Right lung (tissue), 5 donors: ENCODE data around the gene PTPN11. TPM values are rescaled to one million over a fixed set of nuclear protein-coding genes. Genes with fewer than 3 reads are reported as not detected.
"Not testable (repeated sequence)": the region's sequence is repeated elsewhere in the genome, so short reads cannot be mapped to it uniquely, and the experiment has no call there.

Source experiments
- DNase-seq, 2 donors: peaks; one replicate each; pipeline ENCODE4 v3.0.0-alpha.2; 2013
- polyA plus RNA-seq, 5 donors: library from polyadenylated mRNA; unstranded; fragments of 120-200 nt; gene quantifications; one replicate each; pipeline versions ENCODE4 v1.2.1 to v1.2.3, GENCODE V29; 2013; ENCODE audit warnings: inconsistent platforms in 1 of 5, low replicate concordance in 1 of 5; ENCODE audit not compliant: insufficient read length in 5 of 5, insufficient read depth in 1 of 5

PTPN11 gene
- polyA plus RNA-seq, 5 donors, result 46.9 to 67.1 (median 62.0) TPM

DNA sequence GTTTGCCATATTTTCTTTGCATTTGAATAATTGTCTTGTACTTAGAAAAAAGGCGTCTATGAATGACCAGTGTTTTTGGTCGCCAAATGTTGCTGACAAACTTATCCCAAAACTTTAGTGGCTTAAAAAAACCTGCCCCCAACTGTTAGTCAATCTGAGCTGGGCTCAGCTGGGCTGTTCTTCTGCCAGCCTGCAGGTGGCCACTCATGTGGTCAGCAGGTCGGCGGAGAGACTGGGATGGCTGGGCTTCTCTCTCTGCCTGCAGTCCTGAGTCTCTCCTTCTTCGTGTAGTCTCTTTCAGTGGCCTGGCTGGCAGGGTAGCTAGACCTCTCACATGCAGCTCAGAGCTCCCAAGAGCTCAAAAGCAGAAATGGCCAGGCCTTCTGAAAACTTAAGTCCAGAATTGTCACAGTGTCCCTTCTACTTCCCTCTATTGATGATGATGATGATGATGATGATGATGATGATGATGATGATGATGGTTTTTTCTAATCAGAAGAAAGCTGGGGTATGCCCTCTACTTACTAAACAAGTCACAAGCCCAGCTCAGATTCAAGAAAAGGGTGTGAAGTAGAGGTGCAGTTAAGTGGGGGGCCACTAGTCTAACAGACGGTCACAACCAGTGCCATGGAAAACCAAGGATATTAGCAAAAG lies 87.9 kb downstream of the PTPN11 start:
- no peak for DNase-seq

DNA sequence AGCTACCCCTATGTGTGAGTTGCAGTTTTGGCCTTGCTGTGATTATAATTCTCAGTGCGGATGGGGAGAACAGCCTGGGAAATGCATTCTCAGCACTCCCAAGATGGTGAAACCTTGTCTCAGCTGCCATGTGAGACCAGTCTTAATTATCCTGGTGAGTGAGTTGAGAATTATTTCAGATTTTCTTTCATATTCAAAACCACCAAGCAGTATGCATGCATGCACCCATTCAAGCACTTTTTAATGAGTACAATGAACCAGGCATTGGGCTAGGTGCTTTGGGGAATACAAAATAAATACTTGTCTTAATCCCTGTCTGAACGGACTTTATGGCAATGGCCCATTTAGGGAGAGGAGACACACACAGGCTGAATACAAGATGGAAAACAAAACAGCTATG lies 94.7 kb downstream of the PTPN11 start:
- DNase-seq, result no peak

DNA sequence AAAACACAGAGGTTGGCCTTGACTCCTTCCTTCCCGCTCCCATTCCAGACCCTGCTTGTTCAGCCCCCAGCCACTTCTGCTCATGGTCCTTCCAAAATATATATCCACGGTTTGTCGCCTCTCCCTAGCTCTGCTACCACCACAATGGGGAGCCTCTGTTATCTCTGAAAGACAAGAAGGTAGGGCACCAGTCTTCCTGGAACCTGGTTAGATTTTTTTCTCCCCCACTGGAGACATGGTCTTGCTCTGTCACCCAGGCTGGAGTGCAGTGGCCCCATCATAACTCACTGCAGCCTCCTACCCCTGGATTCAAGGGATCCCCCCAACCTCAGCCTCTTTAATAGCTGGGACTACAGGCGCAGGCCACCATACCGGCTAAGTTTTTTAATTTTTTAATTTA lies 95.7 kb downstream of the PTPN11 start:
- DNase-seq, result no peak

DNA sequence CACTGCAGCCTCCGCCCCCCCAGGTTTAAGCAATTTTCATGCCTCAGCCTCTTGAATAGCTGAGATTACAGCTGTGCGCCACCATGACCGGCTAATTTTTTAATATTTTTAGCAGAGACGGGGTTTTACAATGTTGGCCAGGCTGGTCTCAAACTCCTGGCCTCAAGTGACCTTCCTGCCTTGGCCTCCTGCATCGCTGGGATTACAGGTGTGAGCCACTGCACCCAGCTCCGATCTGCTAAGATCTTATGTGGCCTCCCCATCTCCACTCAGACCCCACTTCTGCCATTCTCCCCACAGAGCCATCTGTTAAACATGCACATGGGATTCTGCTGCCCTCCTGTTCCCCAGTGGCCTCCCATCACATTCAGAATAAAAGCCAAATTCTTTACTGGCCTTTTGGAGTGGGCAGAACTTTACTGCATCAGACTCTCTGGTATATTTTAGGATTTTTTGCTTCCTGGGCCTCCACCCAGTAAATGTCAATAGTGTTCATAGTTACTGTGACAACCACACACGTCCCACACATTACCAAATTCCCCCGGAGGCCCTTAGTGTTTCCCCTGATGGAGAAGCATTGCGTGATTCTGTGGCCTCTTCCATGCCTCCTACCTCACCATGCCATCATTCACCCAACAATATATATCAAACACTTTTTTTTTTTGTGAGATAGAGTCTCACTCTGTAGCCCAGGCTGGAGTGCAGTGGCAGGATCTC lies 96.3 kb downstream of the PTPN11 start:
- no peak for DNase-seq

DNA sequence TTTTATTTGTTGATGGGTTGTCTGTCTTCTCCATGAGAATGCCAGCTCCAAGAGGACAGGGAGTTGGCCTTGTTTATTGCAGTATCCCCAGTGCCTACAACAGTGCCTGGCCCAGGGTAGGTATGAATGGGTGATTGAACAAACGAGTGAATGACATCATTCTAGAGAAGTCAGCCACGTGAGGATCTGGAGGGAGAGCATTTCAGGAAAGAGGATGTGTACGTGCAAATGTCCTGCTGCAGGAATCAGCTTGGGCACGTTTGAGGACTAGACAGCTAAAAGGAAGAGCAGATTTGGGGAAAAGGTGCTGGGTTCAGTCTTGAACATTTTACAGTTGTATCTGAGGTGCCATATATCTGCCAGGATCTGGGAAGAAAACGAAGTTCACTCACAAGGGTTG lies 97.1 kb downstream of the PTPN11 start:
- DNase-seq, result no peak

DNA sequence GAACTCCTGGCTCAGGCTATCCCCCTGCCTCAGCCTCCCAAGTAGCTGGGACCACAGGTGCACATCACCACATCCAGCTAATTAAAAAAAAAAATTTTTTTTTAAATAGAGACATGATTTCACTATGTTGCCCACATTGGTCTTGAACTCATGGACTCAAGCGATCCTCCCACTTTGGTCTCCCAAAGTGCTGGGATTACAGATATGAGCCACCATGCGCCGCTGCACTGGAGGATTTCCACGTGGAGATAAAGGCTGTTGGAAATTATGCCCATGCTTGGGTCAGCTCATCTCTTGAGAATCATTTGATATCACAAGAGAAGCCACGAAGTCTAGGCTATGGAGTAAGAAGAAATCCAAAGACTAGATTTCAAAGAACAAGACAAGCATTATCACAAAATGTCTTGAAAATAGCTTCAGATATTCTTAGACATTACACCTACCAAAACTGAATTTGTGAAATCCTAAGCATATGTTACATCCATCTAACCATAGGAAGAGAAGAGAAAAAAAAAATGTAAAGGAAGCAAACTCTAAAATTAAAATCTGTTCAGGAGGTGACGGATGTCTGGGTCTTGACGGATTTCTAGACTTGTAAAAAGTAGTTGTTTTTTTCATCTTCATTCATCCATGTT lies 99.1 kb downstream of the PTPN11 start:
- DNase-seq, result no peak

DNA sequence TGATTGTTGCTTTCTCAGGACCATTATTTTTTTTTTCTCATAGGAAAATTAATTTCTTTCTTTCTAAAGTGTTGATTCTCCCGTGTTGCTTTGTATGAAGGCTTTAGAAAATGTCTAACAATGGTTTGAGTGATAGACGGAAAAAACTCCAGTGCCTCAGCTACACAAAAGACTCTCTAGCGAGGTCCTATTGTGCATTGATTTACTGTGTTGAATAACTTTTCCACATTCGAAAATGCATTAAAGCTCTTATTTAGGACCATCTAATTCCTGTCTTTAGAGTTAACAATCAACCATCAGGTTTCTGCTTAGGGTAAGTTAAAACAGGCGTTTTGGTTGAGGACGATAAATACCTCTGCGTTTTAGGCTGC lies 99.6 kb downstream of the PTPN11 start:
- no peak for DNase-seq

DNA sequence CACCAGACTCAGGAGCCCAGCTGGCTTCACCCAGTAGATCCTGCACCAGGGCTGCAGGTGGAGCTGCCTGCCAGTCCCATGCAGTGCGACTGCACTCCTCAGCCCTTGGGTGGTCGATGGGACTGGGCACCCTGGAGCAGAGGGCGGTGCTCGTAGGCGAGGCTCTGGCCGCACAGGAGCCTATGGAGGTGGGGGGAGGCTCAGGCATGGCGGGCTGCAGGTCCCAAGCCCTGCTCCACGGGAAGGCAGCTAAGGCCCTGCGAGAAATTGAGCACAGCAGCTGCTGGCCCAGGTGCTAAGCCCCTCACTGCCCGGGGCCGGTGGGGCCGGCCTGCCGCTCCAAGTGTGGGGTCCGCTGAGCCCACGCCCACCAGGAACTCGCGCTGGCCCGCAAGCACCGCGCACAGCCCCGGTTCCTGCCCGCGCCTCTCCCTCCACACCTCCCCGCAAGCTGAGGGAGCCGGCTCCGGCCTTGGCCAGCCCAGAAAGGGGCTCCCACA lies 101.1 kb downstream of the PTPN11 start:
- DNase-seq, result not testable (repeated sequence)

DNA sequence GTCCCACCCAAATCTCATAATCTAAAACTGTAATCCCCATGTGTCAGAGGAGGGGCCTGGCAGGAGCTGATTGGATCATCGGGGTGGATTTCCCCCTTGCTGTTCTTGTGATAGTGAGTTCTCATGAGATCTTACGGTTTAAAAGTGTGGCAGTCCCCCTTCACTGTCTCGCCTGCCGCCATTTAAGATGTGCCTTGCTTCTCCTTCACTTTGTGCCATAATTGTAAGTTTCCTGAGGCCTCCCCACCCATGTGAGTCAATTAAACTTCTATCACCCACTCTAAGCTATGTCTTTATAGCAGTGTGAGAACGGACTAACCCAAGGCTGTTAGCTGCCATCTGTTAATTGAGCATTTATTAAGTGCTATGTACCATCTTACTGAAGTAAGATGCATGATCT lies 105.1 kb downstream of the PTPN11 start:
- no peak for DNase-seq

DNA sequence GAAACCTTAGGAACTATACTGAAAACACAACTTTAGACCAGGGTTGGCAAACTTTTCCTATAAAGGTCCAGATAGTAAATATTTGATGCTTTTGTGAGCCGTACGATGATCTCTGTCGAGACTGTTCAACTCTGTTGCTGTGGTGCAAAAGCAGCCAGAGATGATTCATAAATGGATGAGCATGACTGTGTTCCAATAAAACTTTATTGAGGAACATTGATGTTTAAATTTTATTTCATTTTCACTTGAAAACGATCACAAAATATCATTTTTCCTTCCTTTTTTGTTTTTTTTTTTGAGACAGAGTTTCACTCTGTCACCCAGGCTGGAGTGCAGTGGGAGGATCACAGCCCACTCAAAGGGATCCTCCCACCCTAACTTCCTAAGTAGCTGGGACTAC lies 105.5 kb downstream of the PTPN11 start:
- no peak for DNase-seq

DNA sequence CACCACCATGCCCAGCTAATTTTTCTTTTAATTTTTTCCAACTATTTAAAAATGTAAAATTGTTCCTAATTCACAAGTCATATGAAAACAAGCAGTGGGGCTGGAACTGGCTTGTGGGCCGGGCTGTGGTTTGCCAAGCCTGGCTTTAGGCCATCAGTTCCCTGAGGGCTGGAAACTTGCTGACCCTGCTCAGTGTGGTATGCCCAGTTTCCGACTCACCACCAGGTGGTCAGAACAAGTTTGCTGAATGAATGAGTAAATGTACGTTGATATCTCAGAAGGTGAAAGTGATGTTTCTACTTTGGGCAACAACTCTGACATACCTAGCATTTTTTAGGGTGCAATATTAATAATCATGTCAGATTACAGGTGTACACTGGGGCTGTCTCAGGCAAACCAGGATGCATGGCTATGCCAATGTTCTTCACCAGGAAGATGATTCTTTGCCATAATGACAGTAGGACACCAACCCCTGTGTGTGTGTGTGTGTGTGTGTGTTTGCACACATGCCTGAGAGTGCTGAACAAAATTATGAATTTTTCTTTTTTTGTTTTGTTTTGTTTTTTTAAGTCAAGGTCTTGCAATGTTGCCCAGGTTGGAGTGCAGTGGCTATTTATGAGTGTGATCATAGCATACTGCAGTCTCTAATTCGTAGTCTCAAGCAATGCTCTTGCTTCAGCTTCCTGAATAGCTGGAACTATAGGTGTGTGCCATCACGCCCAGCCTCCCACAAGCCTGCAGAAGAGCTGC lies 106.1 kb downstream of the PTPN11 start:
- no peak for DNase-seq

DNA sequence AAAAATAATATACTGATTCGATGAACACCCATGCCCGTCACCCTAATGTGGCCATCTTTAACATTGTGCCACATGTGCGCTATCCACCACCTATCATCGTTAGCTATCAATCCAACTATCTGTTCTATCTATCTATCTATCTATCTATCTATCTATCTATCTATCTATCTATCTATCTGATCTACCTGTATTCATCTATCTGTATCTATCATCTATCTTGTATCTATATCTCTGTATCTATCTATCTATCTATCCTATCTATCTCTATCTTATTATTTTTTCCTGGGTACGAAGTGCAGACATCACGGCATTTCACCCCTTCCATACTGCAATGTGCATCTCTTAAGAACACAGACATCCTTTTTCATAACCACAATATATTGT lies 106.7 kb downstream of the PTPN11 start:
- no peak for DNase-seq

DNA sequence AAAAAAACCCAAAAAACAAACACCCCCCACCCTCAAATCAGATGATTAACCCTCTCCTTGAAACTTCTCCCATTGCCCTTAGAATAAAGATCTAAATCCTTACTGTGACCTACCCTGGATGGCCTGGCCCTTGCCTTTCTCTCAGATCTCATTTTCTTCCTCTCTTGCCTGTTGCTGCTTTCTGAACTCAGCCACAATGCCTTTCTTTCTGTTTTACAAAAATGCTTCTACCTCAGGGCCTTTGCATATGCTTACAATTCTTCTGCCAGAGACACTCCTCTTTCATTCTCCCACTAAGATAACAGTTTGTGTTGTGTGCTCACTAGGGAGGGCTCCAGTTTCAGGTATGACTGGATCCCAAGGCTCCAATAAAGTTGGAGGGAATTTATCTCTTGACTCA lies 108.3 kb downstream of the PTPN11 start:
- no peak for DNase-seq

DNA sequence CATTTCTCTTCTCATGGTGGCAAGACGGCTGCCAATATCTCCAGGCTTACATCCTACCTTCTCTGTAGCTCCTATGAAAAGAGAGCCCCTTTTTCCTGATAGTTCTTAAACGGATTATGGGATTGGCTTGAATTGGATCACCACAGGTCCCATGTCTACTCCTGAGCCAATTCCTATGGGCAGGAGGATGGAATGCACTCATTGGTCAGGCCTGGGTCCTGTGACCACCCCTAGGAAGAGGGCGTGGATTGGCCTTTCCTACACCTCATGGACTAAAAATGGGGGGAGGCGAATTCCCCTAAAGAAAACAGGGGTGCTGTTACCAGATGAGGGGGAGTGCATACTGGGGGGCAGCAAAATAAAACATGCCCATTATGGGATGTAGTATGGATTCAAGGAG lies 108.8 kb downstream of the PTPN11 start:
- no peak for DNase-seq

DNA sequence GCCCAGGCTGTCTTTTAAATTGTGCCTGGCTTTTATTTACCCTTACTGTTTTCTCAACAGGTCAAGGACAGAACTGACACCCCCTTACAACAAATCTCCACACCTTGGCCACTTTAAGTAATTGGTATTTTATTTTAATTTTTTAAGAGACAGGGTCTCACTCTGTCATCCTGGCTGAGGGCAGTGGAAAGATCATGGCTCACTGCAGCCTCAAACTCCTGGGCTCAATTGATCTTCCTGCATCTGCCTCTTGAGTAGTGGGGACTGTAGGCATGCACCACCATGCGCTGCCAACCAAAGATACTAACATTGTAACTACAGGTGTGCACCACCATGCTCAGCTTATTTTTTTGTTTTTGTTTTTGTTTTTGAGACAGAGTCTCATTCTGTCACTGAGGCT lies 109.8 kb downstream of the PTPN11 start:
- DNase-seq, result no peak

DNA sequence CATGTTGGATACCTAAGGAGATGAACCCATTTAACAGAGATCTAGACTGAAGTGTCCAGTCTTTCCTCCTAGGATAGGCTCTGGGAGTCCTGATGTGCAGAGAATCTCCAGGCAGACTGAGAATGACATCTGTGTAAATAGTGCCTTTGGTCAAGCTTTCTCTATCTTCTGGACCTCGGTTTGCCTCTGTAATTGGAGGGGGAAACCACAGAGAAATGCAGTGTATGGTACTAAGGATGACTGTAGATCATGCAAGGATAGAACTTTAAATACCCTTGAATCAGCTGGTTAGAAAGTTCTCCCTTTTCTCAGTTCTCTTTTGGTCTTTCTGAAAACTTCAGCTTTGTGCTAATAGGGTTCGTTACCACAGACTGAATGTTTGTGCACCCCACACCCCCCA lies 112.2 kb downstream of the PTPN11 start:
- no peak for DNase-seq

DNA sequence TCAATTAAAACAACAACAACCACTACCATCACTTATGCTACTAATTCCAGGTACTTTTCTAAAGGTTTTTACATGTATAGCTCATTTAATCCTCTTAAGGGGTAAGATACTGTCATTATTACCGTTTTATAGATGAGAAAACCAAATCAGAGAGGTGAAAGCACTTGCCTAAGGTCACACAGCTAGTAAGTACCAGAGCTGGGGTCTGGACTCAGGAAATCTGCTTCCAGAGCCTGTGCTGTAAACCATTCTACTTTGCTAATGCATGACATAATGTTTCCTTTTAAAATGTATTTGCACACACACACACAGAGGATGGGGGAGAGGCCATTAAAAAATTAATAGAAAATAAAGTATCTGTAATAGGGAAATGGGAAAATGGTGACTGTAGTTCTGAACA lies 113.4 kb downstream of the PTPN11 start:
- DNase-seq, result no peak

DNA sequence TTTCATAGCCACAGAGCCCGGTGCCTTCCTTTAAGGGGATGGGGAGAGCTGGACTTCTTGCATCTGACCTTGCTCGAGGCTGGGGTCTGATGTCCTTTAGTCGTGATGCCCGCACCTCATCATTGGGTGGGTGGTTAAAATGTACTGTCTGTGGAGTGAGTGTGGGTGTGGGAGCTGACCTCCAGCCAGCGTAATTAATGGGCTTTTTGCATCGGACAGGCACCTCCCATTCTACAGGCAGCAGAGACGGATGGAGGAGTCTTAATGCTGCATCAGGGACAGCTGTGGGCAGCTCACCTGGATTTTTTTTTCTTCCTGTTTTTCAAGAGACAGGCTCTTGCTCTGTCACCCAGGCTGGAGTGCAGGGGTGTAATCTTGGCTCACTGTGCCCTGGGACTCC lies 114.8 kb downstream of the PTPN11 start:
- no peak for DNase-seq

DNA sequence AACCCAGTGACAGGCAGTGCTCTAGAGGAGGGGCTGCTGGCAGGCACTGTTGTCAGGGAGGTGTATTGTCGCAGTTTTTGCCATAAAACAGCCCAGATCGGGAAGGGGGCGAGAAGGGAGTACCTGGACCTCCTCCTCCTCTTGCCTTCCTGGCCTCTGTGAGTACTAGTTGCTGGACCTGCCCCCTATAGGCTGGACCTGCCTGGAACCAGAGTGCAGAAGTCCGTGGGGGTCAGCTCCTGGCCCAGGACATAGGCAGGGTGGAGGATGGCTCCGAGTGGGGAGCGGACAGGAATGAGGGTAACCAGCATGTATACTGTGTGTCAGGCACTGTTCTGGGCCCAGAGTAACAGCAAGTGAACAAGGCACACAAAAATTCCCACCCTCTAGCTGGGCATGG lies 116.3 kb downstream of the PTPN11 start:
- no peak for DNase-seq

DNA sequence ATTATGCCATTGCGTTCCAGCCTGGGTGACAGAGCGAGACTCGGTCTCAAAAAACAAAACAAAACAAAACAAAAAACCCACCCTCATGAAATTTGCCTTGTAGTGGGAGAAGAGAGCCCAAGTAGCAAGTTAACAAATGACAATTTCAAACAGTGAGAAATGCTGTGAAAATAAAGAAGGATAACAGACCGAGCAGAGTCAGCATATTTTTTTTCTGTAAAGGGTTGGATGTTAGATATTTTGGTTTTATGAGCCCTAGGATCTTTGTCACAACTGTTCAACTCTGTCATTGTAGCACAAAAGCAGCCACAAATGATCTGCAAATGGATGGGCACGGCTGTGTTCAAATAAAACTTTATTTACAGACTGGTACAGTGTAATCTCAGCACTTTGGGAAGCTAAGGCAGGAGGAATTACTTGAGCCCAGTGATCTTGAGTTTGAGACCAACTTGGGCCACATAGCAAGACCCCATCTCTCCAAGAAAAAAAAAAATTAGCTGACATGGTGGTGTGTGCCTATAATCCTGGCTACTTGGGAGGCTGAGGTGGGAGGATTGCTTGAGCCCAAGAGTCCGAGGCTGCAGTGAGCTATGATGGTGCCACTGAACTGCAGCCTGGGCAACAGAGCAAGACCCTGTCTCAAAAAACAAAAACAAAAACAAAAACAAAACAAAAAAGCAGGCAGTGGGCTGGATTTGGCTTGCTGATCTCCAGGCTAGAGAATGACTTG lies 117.1 kb downstream of the PTPN11 start:
- DNase-seq, result no peak

DNA sequence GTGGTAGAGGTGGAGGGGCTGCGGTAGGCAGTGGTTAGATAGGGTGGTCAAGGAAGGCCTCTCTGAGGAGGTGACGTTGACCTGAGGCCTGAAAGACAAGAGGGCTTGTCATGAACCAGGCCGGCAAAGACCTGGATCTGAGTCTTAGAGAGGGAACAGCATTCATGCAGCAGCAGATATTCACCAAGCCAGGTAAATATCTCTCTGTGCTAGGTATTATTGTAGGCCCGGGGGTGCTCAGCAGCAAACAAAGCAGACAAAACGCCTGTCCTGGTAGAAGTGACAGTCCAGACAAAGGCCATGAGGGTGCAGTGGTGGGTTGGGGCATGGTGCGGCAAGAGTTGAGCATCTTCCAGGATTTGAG lies 117.6 kb downstream of the PTPN11 start:
- DNase-seq, result no peak
